Suprapubic skin (tissue), 4 donors: ENCODE results near the gene ARL14EP.

Source experiments
- POLR2A ChIP-seq, 2 donors: fragments of 450-650 bp; IDR thresholded peaks; one replicate each; pipeline ENCODE4 v1.6.1; 2017; ENCODE audit warnings: antibody characterized with exemption in 2 of 2, mild to moderate bottlenecking in 2 of 2, moderate library complexity in 2 of 2
- POLR2AphosphoS5 ChIP-seq, 3 donors: sonication (generic); formaldehyde crosslinking; IDR thresholded peaks; one replicate each; pipeline ENCODE4 v1.6.1; 2017; ENCODE audit warnings: antibody characterized with exemption in 3 of 3
- TF ChIP-seq, protein P1 (sequence below), 2 donors: fragments of 200-600 bp in 1 of 2; fragments of 450-650 bp in 1 of 2; sonication (generic) in 1 of 2; IDR thresholded peaks; one replicate each; pipeline ENCODE4 v1.5.1; 2016 to 2019; ENCODE audit warnings: antibody characterized with exemption in 2 of 2, mild to moderate bottlenecking in 1 of 2, moderate library complexity in 1 of 2

GRCh38 chr11:30279796-30280195 lies 43.1 kb upstream of the ARL14EP start:
- TF ChIP-seq, protein P1, sequence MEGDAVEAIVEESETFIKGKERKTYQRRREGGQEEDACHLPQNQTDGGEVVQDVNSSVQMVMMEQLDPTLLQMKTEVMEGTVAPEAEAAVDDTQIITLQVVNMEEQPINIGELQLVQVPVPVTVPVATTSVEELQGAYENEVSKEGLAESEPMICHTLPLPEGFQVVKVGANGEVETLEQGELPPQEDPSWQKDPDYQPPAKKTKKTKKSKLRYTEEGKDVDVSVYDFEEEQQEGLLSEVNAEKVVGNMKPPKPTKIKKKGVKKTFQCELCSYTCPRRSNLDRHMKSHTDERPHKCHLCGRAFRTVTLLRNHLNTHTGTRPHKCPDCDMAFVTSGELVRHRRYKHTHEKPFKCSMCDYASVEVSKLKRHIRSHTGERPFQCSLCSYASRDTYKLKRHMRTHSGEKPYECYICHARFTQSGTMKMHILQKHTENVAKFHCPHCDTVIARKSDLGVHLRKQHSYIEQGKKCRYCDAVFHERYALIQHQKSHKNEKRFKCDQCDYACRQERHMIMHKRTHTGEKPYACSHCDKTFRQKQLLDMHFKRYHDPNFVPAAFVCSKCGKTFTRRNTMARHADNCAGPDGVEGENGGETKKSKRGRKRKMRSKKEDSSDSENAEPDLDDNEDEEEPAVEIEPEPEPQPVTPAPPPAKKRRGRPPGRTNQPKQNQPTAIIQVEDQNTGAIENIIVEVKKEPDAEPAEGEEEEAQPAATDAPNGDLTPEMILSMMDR (IDR thresholded peaks at IDR 0.05): no peak
- TF ChIP-seq POLR2A (IDR thresholded peaks at IDR 0.05): no peak
- no peak for TF ChIP-seq POLR2AphosphoS5 (IDR thresholded peaks at IDR 0.05)
